C1 segment of cervical spinal cord (tissue), 14 donors: ENCODE measurements around the gene OTOS.

Experiments
- DNase-seq, 14 donors: peaks; one replicate each; lab custom pipeline; 2025; lab: John Stamatoyannopoulos, UW

Gene OTOS

DNA sequence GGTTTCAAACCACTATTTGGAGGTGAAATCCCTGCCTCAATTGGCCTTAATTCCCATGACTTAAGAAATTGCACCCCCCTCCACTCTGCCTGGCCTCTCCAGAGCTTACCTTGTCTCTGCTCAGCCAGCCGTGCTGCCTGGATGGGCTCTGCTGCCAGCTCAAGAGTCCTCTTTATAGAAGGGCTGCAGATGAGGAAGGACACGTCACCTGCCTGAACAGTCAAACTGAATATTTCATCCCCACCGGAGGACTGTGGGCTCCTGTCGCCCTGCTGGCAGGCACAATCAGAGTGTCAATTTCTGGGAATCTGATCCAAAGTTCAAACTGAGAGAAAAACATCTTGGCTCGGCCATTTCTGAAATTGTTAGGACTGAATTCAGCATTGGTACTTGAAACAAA, at the start of gene OTOS:
Gene OTOS (minus strand): TSS at position 148 of the 400 bp plus-strand sequence. CDS start 332 bp downstream, outside the sequence.
- no peak for DNase-seq

DNA sequence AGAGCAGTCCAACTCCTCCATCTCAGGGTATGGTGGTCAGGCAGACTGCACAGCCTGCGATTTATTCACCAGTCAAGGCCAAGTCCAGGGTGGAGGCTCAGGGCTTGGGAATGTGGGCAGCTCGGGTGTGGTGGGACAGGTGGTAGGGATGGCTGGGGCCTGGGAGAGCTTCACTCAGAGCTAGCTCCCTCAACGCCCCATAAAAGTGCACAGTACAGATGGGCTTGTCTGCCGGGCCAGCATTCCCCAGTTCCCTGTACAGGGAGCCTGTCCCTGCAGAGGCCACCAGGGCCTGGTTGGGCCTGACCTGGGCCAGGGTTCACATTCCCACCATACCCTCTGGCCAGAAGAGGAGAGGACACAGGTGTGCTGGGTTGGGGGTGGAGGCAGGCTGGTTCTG, 49.2 kb upstream of the OTOS start:
- DNase-seq: no peak

DNA sequence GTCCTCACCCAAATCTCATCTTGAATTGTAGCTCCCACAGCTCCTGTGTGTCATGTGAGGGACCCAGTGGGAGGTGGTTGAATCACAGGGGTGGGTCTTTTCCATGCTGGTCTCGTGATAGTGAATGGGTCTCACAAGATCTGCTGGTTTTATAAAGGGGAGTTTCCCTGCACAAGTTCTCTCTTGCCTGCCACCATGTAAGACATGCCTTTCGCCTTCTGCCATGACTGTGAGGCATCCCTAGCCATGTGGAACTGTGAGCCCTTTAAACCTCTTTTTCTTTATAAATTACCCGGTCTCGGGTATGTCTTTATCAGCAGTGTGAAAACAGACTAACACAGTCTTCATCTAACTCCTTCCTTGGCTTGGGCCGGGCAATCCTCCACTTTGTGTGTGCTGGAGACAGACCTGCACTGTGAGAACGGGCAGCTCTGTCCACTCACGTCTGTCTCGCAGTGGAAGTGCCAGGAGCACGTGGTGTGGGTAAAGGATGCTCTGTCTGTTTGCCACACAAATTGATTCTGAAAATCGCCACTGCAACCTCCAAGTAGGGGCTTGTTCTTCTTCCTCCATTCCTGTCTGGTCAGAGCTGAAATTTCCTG, 47.6 kb upstream of the OTOS start:
- no peak for DNase-seq

DNA sequence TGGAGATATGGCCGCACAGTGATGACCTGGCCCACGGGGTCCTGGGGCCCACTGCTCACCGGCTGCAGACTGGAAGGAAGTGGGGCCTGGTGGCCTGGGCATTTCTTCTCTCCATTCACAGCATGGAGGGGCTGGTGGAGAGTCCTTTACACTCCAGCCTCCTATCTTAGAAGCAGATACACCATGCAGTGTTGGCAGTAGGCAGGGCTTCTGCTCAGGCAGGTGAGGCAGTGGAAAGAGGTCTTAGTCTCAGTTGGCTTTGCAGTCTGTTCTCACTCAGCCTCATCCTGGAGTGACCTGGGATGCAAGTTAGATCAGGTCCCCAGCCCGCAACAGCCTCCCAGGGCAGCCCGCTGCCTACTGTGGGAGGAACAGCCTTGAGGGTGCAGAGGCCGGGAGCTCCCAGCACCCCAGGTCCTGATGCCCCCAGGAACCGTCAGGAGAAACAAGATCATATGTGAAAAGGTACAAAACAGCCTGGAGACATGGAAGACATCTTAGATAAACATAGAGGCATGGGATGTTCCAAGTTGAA, 45.8 kb upstream of the OTOS start:
- no peak for DNase-seq

DNA sequence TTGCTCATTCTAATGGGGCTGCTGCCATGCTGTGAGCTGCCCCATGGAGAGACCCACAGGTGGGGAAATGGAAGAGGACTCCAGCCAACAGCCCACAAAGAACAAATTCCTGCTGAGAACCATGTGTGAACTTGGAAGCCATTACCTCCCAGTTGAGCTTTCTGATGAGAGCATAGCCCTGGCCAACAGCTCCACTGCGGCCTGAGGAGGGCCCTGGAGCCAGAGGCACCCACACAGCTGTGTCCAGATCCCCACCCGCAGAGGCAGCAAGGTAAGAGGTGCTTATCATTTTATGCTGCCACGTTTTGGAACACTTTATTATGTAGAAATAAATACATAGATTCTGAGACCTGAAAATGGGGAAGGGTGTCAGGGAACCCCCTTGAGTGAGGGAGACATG, 44.2 kb upstream of the OTOS start:
- DNase-seq: no peak

DNA sequence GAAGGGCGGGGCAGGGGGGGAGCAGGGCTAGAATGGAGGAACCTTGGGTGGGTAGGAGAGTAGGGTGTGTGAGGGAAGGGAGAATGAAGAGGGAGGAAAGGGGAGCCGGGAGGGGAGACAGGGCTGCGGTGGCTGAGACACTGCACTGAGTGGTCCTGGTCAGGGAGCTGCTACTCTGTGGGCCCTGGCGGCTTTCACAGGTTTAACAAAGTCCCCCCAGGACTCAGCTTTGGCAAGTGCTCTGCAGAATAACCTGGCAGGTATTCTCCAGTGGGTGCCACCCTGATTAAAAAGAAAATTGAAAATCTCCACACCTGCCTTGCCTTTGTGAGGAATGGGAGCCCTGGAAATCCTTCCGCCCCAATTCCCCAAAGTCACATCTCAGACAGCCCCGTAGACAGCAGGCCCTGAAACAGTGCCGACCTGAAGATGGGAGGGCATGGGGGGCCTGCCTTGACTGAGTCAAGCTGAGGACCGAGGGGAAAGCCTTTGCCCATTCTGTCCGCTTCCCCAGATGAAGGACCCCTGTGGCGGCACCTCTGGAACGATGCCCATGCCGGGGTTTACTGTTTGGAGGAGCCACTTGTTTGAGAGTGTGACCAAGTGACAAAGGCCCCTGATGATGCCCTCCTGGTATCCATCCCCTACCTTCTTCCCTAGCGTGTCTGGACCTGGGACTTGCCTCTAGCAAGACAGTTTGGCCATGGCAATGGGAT, 43.6 kb upstream of the OTOS start:
- no peak for DNase-seq

DNA sequence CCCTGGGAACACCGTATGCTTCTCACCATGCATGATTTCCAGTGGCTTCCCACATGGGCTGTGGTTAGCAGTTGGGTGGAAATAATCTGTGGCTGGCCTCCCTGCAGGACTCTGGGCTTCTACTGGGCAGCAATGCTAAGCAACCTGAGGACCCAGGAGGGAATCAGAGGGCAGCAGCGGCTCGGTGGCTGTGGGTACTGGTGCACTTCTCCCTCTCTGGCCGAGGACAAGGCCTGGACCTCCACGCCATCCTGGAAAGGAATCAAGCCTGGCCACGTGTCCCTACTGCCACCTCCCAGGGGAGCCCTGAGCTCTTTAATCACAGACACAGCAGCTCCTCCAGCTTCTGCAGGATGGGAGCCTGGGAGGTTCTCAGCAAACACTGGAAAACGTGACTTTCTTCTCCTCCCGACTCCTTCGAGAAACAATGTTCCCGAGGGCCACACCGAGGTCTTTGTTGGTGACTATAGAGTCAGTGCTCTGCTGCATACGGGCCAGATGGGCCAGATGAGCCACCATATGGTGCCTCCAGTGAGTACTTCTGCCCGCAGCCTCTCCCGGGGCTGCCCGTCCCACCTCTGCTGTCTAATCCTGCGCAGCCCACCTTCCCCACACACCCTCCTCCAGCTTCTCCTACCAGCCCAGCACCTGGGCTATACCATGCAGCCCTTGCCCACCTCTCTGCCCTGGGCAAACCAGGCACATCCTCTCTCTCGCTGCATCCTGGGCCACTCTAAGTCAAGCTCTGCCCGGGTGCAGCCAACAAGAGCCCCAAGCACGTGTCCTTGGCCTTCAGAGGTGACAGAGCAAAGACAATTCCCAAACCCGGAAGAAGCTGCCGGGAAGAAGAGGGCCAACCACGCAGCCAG, 42.8 kb upstream of the OTOS start:
- DNase-seq: no peak

DNA sequence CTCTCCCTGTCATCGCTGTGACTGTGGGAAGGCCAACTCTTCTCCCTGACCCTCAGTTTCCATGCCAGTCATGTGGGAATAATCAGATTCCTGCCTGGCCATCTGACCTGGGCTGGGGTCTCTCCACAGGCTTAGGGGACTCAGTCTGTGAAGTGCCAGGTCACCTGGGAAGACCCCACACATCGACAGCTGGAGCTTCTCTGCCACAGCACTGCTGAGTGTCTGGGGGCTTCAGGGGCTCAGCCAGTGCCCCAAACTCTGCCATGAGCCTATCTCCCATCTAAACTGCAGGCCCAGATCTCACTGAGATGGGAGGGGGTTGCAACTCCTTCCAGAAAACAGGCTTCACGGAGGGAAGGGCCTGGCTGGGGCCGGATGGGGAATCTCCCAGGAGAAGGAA, 42.0 kb upstream of the OTOS start:
- DNase-seq: no peak

DNA sequence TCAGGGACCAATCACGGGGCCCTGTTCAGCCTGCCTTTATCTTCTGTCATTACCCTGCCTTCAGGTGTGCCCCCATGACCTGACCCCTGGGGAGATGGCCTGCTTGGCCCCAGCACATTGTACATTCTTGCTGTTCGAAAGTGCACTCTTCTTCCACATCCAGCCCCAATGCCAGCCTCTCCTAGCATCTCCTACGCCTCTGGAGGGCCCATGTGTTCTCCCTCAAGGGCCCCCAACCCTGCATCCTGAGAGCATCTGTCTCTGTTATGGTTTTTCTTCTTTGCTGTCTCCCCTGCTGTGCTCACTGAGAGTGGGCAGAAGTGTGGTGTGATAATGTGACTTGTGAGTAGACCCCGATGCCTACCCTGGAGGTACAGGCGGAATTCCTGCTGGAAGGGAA, 41.5 kb upstream of the OTOS start:
- DNase-seq: no peak

DNA sequence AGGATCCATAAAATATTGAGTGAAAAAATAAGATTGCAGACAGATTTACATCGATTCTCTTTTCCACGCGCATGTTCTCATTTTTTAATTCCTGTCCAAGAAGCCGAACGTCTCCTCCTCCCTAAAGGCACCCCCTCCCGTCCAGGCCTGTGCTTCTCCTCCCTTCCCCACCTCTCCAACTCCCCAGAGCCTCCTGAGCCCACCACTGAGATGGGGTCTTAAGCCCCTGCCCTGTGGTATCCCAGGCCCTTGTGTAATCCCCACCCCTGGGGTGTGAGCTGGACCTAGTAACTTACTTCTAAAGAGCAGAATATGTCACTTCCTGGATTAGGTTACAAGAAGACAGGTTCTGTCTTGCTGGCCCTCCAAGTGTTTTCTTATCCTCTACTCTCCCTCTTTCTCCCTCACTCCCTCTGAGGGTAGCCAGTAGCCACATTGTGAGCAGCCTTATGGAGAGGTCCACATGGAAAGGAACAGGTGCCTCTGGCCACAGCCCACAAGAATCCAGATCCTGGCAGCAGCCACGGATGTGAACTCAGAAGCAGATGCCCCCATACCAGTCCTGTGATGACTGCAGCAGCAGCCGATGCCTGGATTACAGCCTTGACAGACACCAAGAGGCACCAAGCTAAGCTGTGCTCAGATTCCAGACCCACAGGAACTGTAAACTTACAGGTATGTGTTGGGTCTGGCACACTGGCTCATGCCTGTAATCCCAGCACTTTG, 39.6 kb upstream of the OTOS start:
- no peak for DNase-seq

DNA sequence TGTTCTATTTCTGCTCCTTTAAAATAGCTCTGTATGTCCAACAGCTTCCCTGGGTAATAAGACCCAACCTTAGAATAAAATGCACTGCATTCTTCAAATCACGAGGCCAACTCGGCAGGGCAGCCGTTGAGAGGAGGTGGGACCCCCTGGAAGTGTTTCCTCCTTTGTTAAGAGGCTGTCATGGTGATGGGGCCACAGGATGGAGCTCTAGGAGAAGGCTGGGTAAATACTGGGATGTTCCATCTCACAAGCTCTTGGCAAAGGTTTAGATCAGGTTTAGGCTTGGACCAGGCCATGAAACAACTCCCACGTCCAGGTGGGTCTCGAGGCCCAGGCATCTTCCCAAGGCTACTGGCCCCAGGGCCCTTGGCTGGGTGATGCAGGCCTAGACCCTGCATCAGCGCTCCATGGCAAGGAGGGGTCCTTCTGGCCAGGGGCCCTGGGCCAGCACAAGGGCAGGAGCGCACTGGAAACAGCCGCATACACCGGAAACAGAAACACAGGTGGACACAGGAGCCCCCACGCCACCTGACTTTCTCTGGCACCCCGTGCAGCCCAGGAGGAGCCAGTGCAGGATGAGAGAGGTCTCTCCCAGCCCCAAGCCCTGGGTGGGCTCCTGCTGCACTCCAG, 38.8 kb upstream of the OTOS start:
- DNase-seq: no peak

DNA sequence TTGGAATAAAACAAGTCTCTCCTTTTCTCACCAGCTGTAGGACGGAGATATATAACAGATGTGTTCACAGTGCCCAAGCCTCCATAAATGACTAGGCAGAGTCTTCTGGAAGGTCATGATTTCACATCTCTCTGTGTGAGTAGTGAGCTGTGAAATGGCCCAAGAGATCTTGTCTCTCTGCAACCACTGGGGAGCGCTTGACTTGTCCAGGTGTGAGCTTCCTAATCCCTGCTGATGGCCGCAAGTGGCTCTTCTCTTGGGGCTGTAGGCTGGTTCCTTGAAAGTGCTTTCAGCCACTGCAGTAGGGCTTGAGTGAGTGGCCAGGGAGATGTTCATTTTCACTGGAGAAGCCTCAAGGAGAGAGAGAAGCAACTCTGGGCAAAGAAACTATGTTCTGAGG, 38.1 kb upstream of the OTOS start:
- DNase-seq: no peak

DNA sequence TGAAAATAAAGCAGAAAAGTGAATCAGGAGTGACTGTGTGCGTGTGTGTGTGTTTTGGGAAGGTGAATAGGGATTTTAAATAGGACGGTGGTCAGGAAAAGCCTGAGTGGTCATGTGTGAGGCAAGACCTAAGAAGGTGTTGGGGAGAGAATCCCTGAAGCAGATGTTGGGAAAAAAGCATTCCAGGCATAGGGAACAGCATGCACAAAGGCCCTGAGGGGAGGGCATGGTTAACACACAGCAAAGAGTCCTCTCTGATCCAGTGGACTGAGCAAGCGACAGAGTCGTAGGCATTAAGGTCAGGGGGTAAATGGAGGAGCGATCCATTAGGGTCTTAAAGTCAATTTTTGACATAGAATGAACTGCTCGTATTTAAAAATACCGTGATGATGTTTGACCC, 34.0 kb upstream of the OTOS start:
- DNase-seq: no peak

DNA sequence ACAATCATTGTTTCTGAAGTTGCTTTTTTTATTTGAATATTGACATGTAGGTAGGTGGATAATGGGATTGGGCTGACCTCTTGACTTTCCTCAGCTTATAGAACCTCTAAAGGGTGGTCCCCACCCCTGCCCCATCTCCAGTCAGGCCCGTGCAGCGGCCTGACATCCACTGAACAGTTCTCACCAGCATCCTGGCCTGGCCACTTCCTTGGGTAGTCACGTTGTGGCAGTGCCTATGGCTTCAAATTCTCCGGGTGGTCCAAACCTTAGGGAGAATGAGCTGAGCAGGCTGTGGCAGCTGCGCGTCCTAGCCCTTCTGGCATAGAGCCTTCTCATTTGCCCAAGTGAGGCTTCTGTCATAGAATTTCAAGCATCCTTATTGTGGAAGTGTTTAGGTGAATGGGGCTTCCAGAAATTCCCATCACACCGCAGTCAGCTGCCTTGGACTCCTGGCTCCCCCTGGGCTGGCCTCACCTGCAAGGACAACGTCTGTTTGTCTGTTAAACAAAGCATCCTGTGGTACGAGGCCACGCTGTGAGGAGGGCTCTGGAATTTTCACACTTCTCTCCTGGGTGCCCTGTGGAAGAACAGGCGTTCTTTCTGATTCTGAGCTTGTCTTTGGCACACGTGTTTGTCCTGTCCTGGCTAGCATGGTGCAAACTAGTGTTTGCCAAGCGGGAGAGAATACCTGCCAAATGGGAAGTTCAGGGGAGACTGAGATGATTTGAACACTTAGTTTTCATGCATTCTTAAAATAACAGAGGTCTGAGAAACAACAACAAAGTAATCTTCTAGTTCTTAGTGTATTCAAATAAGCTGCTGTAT, 31.8 kb upstream of the OTOS start:
- DNase-seq: peak in 1 of 14 donors; percentile 26

DNA sequence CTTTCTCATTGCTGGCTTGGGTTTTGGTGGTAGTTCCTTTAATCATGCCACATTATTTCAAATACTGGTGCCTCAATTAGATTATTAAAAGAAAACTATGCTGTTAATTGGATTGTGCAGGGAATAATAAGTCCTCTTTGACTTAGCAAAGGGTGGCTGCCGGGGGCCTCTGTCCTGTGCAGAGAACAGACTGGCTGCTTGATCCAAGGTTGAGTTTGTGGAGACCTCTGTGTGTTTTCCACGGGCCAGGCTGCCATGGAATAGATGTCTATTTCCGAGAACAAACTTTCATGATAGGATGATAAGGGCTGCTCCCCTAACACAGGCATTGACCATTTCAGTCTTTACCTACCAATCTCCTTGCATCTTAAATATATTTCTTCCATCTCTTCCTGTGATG, 30.4 kb upstream of the OTOS start:
- DNase-seq: no peak

DNA sequence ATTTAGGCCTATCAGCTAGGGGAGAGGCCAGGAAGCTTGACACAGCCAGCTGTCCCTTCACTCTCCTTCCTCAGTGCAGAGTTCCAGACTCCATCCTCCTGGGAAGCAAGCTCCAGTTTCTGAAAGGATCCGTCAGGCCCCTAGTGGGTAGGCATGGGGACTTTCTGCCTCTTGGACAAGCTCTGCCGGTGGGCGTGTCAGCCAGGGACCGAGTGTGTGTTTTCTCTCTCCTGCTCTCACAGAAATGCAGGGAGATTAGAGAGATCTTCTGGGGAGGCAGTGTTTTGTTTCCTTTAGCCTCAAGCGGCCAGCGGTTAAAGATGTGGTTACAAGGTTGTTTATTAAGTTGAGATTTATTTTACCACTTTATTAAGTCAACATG, 29.9 kb upstream of the OTOS start:
- DNase-seq: no peak

DNA sequence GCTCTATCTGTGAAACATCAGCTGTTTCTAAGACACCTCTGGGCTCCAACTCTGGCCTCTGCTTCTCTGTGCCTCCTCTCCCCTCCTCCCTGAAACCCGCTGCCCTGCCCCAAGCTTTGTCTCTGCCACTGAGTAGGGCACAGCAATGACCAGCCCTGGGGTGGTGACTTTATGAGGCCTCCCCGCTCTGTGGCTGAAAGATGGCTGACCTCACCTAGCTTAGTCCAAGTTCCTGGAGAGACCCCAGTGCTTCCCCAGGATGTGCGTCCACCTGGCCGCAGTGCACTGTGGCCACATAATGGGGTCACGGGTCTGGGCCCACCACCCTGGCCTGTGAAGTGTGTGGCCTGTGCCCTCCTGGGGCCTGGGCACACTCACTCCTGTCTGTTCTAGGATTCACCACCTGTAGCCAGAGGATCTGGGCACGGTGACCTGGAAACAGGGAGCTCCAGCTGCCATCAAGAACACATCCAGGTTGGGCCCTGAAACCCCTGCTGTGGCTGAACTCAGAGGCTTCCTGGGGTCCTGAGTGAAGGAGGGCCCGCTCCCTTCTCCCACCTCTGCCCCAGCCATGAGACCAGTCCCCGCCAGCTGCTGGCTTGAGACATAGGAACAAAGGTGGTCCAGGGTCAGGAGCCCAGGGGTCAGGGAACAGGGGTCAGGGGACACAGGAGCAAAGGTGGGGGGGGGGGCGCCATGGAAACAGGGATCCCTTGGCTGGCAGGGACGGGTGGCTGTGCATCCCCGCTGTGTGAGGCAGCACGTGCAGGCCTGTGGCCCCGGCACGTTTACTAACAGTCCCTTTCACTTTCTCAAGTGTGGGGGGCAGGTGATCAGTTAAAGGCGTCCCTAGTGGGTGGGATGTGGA, 29.3 kb upstream of the OTOS start:
- no peak for DNase-seq

DNA sequence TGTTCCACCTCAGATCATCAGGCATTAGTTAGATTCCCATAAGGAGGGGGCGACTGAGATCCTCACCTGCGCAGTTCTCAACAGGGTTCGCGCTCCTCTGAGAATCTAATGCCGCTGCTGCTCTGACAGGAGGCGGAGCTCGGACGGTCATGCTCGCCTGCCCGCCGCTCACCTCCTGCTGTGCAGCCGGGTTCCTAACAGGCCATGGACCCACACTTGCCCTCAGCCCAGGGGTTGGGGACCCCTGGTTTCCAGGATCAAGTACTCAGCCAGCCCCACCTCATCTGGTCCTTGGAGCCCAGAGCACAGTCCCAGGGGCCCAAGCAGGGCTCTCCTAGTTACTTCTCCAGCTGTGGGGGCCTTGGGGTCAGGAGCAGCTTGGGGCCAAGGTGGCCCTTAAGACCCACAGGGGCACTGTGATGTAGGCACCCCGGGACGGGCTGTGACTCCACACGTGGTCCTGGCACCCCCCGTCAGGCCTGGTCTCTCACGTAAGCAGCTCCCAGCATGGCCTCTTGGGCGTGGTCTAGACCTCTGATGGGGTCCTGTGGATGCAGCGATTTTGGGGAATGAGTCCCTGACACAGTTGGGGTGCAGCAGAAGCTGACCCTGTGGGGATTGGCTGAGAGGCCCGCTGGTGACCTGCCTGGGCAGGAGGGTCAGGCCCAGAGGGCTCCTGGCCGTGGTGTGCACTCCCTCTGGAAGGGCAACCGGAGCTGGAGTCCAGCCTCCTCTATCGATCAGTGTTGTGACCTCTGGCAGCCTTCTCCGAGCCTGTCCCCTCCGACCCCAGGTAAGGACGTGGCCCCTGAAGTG, 28.3 kb upstream of the OTOS start:
- no peak for DNase-seq

DNA sequence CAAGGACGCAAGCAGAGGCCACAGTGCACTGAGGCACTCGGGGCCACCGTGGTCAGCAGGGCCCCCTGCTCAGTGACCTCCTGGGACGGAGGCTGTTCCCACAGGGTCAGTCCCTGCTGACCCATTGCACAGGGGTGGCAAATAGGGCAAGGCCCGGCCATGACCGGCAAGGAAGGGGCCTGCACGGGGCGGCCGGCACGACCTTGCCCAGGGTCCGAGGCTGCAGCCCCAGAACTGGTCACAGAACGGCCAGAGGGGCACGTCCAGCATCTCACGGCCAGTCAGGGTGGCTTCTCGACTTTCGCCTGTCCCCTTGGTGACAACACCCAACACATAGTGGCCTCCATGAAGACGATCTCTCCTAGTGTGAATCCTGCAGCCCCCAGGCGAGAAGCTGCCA, 27.6 kb upstream of the OTOS start:
- DNase-seq: no peak
